ENCODE measurements around the gene CDC42BPB.

DNA sequence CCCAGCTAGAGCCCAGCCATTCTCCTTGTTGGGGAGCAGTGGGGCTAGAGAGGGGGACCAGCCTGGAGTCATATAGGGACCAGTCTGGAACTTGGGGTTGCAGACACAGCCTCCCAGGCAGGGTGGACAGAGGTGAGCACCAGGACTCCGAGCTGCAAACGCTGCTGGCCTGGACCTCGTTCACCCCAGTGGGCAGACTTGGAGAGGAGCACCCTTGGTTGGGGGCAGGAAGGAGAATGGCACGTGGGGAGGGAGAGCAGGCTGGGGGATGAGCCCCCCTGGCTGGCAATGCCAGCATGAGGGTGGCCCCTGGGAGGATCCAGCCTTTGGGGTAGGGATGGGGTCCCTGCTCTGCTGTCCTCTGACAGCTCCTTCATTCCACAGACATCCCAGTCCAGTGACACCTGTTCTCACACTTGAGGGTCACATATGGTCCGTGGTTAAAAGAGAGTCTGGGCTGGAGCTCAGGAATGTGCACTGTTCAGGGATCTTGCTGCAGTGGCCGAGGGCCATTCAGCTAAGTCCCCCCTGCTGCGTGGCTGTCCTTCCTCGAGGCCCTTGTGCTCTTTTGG, 29.5 kb upstream of the CDC42BPB start:
- TF ChIP-seq, protein P1, sequence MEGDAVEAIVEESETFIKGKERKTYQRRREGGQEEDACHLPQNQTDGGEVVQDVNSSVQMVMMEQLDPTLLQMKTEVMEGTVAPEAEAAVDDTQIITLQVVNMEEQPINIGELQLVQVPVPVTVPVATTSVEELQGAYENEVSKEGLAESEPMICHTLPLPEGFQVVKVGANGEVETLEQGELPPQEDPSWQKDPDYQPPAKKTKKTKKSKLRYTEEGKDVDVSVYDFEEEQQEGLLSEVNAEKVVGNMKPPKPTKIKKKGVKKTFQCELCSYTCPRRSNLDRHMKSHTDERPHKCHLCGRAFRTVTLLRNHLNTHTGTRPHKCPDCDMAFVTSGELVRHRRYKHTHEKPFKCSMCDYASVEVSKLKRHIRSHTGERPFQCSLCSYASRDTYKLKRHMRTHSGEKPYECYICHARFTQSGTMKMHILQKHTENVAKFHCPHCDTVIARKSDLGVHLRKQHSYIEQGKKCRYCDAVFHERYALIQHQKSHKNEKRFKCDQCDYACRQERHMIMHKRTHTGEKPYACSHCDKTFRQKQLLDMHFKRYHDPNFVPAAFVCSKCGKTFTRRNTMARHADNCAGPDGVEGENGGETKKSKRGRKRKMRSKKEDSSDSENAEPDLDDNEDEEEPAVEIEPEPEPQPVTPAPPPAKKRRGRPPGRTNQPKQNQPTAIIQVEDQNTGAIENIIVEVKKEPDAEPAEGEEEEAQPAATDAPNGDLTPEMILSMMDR (IDR thresholded peaks at IDR 0.05): no peak
- no peak for TF ChIP-seq POLR2AphosphoS5 (IDR thresholded peaks at IDR 0.05)
- no peak for TF ChIP-seq POLR2A (IDR thresholded peaks at IDR 0.05)
- TF ChIP-seq EP300 (IDR thresholded peaks at IDR 0.05): no peak

Measured in upper lobe of left lung (tissue), 4 donors.